ENCODE results near the gene APBB1. TPM values are rescaled to one million over a fixed set of nuclear protein-coding genes. Genes with fewer than 3 reads are reported as not detected.

APBB1 gene
- total and polyA plus RNA-seq, 10 of the 15 experiments (the other 5 are each of a cell fraction or from before 2014, with no cell fraction given): 0.31 to 10.6 (median 5.4) TPM

DNA sequence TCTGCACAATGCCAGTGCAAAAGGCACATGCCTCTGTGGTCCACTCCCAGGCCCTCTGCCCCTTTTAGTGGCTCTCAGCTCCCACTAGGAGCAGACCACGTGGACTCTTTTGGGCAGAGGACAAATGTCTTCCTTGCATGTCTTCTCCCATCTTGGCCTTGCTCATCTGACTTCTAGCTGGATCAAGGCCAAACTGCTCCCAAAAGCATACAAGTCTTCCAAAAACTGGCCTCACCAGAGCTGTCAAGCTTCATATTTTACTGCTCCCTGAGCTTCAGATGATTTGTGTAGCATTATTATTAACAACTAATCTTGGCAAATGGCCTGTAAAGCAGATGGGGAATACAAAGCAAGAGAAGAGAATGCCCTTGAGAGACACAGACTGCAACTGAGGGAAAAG, 21.7 kb downstream of the APBB1 start:
- Histone ChIP-seq H3K9me3 (replicated peaks; ENCODE audit: control insufficient read depth, insufficient read depth, low read length) (no peaks in the 10 kb centered on the region), H3K9ac (ENCODE audit: control insufficient read depth, insufficient read depth, low read length) (no peak overlapping the region), H3K79me2 (ENCODE audit: control insufficient read depth, insufficient read depth, low read length) (no peaks in the 10 kb centered on the region), H3K4me1 (ENCODE audit: control insufficient read depth, insufficient read depth, low read length) (peaks cover 8% of the 10 kb centered on the region), H3K27ac (ENCODE audit: control insufficient read depth, insufficient read depth) (no peak overlapping the region), H3K36me3 (ENCODE audit: control insufficient read depth in 2 of 2, insufficient read depth in 2 of 2, low read length in 1 of 2) (no peaks in the 10 kb centered on the region), H2AFZ (ENCODE audit: control insufficient read depth, low read depth, low read length) (no peak overlapping the region), H3K4me3 (no peak overlapping the region), H4K20me1 (ENCODE audit: control insufficient read depth, insufficient read depth) (no peaks in the 10 kb centered on the region), H3K27me3 (replicated peaks in 1 of 2; ENCODE audit: control insufficient read depth in 2 of 2, insufficient read depth in 2 of 2, low read length in 1 of 2) (no peaks in the 10 kb centered on the region), H3K4me2 (ENCODE audit: control insufficient read depth, insufficient read depth) (no peak overlapping the region)
- no peak for ATAC-seq
- no peak for FAIRE-seq
- WGBS (ENCODE audit: insufficient coverage, insufficient replicate concordance, low lambda C conversion rate, missing lambda C conversion rate): 7% methylated on average over 1 of the region's 1 CpG
- in situ Hi-C loops (cut with MboI) (no loop called here), intact Hi-C loops (cut with micrococcal nuclease; ENCODE audit: unreplicated experiment) (no loop called here)
- ChIA-PET CTCF (no interaction called here), SMC1A (ENCODE audit: uncharacterized antibody, unreplicated experiment) (no interaction called here), RAD21 (ENCODE audit: unreplicated experiment) (interaction anchor here (1.2 kb wide), 1 partner anchor 18 kb away, joined by 3 read pairs; no protein-coding TSS in a partner anchor), POLR2A (no interaction called here)
- BruUV-seq (replicated peaks): no TSS peak
- no peak for TF ChIP-seq NRF1 (conservative IDR thresholded peaks at IDR 0.05; ENCODE audit: low read depth, low read length)
- TF ChIP-seq EGR1 (IDR thresholded peaks at IDR 0.05; ENCODE audit: borderline replicate concordance in 1 of 2, low read depth in 2 of 2, low read length in 2 of 2): no peak
- TF ChIP-seq NR2F1 (conservative IDR thresholded peaks at IDR 0.05): no peak
- TF ChIP-seq, protein P1, sequence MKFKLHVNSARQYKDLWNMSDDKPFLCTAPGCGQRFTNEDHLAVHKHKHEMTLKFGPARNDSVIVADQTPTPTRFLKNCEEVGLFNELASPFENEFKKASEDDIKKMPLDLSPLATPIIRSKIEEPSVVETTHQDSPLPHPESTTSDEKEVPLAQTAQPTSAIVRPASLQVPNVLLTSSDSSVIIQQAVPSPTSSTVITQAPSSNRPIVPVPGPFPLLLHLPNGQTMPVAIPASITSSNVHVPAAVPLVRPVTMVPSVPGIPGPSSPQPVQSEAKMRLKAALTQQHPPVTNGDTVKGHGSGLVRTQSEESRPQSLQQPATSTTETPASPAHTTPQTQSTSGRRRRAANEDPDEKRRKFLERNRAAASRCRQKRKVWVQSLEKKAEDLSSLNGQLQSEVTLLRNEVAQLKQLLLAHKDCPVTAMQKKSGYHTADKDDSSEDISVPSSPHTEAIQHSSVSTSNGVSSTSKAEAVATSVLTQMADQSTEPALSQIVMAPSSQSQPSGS (IDR thresholded peaks at IDR 0.05; ENCODE audit: low read length): no peak
- TF ChIP-seq MXI1 (IDR thresholded peaks at IDR 0.05; ENCODE audit: low read depth, low read length): no peak
- TF ChIP-seq FOS (IDR thresholded peaks at IDR 0.05; ENCODE audit: borderline replicate concordance, extremely low read depth, insufficient read length): no peak
- DNase-seq (ENCODE audit: low read depth, low spot score): no peak

Data from GM12878 (cell line).